NCI-H2081 treated with DMSO at 0.1 percent for 48 hours (cell line): ENCODE measurements around the gene EXTL1.
A peak's percentile ranks its signal among the peaks of the same experiment; 100 is the strongest.

Source experiments
- DNase-seq: peaks from one replicate; lab custom pipeline; 2025; lab: John Stamatoyannopoulos, UW

EXTL1 gene

GRCh38 chr1:25996966-25997827, 24.4 kb upstream of the EXTL1 start:
- no peak for DNase-seq

GRCh38 chr1:25997828-25998761, 23.5 kb upstream of the EXTL1 start, which contains the start of gene PAFAH2:
PAFAH2 (minus strand) TSS chr1:25998063; CDS start chr1:25990816, 7,247 bp downstream.
- DNase-seq = peak; percentile 95

GRCh38 chr1:25999041-25999800, 22.4 kb upstream of the EXTL1 start:
- no peak for DNase-seq

- no peak for DNase-seq
Measured at GRCh38 chr1:26003262-26003661, 18.3 kb upstream of the EXTL1 start.

- DNase-seq = no peak
Measured at GRCh38 chr1:26003756-26004155, 17.8 kb upstream of the EXTL1 start.

- DNase-seq = no peak
Measured at GRCh38 chr1:26005434-26006105, 16.0 kb upstream of the EXTL1 start.

- DNase-seq = no peak
Measured at GRCh38 chr1:26006710-26007109, 14.9 kb upstream of the EXTL1 start.

GRCh38 chr1:26009796-26010447, 11.7 kb upstream of the EXTL1 start:
- DNase-seq = no peak

- no peak for DNase-seq
Measured at GRCh38 chr1:26010825-26011224, 10.8 kb upstream of the EXTL1 start.

- no peak for DNase-seq
Measured at GRCh38 chr1:26012864-26013263, 8.7 kb upstream of the EXTL1 start.

- DNase-seq = no peak
Measured at GRCh38 chr1:26014179-26014578, 7.4 kb upstream of the EXTL1 start.

GRCh38 chr1:26015358-26015757, 6.2 kb upstream of the EXTL1 start:
- no peak for DNase-seq

- no peak for DNase-seq
Measured at GRCh38 chr1:26016258-26016952, 5.2 kb upstream of the EXTL1 start.

GRCh38 chr1:26016953-26017545, 4.5 kb upstream of the EXTL1 start:
- no peak for DNase-seq

GRCh38 chr1:26017606-26018005, 4.0 kb upstream of the EXTL1 start:
- no peak for DNase-seq

GRCh38 chr1:26019641-26020315, 1.8 kb upstream of the EXTL1 start:
- no peak for DNase-seq

- no peak for DNase-seq
Measured at GRCh38 chr1:26020330-26020768, 1.2 kb upstream of the EXTL1 start.

GRCh38 chr1:26020941-26021646, 481 bp upstream of the EXTL1 start:
- DNase-seq = no peak

- no peak for DNase-seq
Measured at GRCh38 chr1:26022404-26022779, 817 bp downstream of the EXTL1 start.
